ENCODE measurements around the gene SARS2.
"Not testable (repeated sequence)": the region's sequence is repeated elsewhere in the genome, so short reads cannot be mapped to it uniquely, and the experiment has no call there.

SARS2 gene

DNA sequence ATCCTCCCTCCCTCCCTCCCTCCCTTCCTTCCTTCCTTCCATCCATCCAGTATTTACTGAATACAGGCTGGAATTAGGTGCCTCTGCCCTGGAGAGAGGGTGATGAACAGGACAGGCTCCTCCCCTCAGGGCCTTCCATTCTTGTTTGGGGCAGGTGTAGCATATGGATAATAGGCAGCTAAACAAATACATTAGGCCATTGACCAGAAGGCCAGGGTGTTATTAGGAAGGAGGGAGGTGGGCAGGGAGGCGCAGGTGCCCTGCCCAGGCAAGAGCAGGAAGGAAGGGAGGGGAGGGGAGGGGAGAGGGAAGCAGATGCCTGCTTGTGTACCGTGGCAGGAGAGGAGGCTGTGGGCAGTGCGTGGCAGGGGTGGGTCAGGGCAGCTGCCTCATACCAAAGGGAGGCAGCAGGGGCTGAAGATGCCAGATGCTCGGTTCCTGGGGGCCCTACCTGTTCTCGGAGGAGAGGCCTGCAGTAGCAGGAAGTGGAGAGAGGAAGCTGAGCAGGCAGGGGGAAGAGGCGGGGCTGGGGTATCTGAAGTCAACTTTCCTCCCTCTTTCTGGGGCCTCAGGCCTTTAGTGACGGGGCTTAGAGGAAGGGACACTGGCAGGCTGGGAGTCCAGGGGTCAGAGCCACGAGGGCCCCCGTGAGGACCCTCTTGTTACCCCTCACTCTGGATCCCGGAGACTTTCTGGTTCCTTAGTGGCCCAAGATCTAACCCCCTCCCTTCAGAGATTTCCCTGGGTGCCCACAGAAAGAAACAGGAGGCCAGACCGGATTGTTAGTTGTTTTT is 52.6 kb downstream of the SARS2 start, which contains the start of gene RINL:
Gene RINL (minus strand): TSS at position 495 of the 794 bp plus-strand sequence. CDS start 1,533 bp downstream, outside the sequence.
- Histone ChIP-seq H3K4me3 (ENCODE audit: low read length) (peak within 1 kb of the TSS; percentile 82), H3K79me2 (ENCODE audit: control insufficient read depth, low read length) (peaks cover 11% of the 10 kb centered on the region), H3K4me2 (ENCODE audit: low read length) (peak within 1 kb of the TSS; percentile 85), H3K27ac (ENCODE audit: low read depth, low read length) (peak within 1 kb of the TSS; percentile 71), H3F3A (ENCODE audit: control insufficient read depth, insufficient read depth) (peaks cover 10% of the 10 kb centered on the region; the same call in 1 of the 2 replicates), H3K27me3 (ENCODE audit: control insufficient read depth, low read length) (no peaks in the 10 kb centered on the region), H3K36me3 (ENCODE audit: control insufficient read depth, low read length) (peaks cover 5% of the 10 kb centered on the region; the same call in 1 of the 2 replicates), H3K9me3 (ENCODE audit: control insufficient read depth, insufficient read depth, low read length) (no peaks in the 10 kb centered on the region), H3K9me2 (replicated peaks; ENCODE audit: control insufficient read depth, low read length) (no peaks in the 10 kb centered on the region), H4K20me1 (ENCODE audit: control insufficient read depth, insufficient read depth, low read depth, low read length) (no peaks in the 10 kb centered on the region), H3K4me1 (ENCODE audit: control insufficient read depth, low read length) (peaks cover 27% of the 10 kb centered on the region)
- TF ChIP-seq EZH2phosphoT487 (IDR thresholded peaks at IDR 0.05; ENCODE audit: borderline replicate concordance, low read length) (no peak), CTCF (IDR thresholded peaks at IDR 0.05; ENCODE audit: low read depth, low read length, poor library complexity, severe bottlenecking) (no peak)

GRCh38 chr19:38875656-38876395 is 54.7 kb downstream of the SARS2 start:
- Histone ChIP-seq H3K27me3 (ENCODE audit: control insufficient read depth, low read length) (no peaks in the 10 kb centered on the region), H3K4me3 (ENCODE audit: low read length) (no peak overlapping the region), H3K4me2 (ENCODE audit: low read length) (no peak overlapping the region), H3K4me1 (ENCODE audit: control insufficient read depth, low read length) (peaks cover 32% of the 10 kb centered on the region), H3F3A (ENCODE audit: control insufficient read depth, insufficient read depth) (peaks cover 10% of the 10 kb centered on the region; the same call in 1 of the 2 replicates), H3K9me2 (replicated peaks; ENCODE audit: control insufficient read depth, low read length) (no peaks in the 10 kb centered on the region), H3K27ac (ENCODE audit: low read depth, low read length) (no peak overlapping the region), H3K79me2 (ENCODE audit: control insufficient read depth, low read length) (peaks cover 11% of the 10 kb centered on the region), H3K36me3 (ENCODE audit: control insufficient read depth, low read length) (peaks cover 11% of the 10 kb centered on the region; the same call in 1 of the 2 replicates), H4K20me1 (ENCODE audit: control insufficient read depth, insufficient read depth, low read depth, low read length) (no peaks in the 10 kb centered on the region), H3K9me3 (ENCODE audit: control insufficient read depth, insufficient read depth, low read length) (no peaks in the 10 kb centered on the region)
- TF ChIP-seq EZH2phosphoT487 (IDR thresholded peaks at IDR 0.05; ENCODE audit: borderline replicate concordance, low read length) (no peak), CTCF (IDR thresholded peaks at IDR 0.05; ENCODE audit: low read depth, low read length, poor library complexity, severe bottlenecking) (no peak)

DNA sequence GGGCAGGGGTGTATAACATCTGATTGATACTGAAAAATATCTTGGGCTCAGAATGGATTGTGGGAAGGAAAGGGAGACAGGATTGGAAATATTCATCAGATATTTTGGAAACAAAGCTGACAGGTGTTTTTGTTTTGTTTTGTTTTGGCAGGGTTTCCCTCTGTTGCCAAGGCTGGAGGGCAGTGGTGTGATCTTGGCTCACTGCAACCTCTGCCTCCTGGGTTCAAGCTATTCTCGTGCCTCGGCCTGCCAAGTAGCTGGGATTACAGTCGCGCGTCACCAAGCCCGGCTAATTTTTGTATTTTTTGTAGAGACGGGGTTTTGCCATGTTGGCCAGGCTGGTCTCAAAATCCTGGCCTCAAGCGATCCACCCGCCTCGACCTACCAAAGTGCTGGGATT is 57.2 kb downstream of the SARS2 start:
- not testable (repeated sequence) for H3K4me3 ChIP-seq (ENCODE audit: low read length); H3K9me3 ChIP-seq (ENCODE audit: control insufficient read depth, insufficient read depth, low read length); H3K27ac ChIP-seq (ENCODE audit: low read depth, low read length); H4K20me1 ChIP-seq (ENCODE audit: control insufficient read depth, insufficient read depth, low read depth, low read length); H3K9me2 ChIP-seq (replicated peaks; ENCODE audit: control insufficient read depth, low read length); H3K27me3 ChIP-seq (ENCODE audit: control insufficient read depth, low read length); H3K4me2 ChIP-seq (ENCODE audit: low read length)
- peaks cover 21% of the 10 kb centered on the region for H3K79me2 ChIP-seq (ENCODE audit: control insufficient read depth, low read length)
- peaks cover 31% of the 10 kb centered on the region for H3K36me3 ChIP-seq (ENCODE audit: control insufficient read depth, low read length)
- peaks cover 43% of the 10 kb centered on the region for H3K4me1 ChIP-seq (ENCODE audit: control insufficient read depth, low read length)
- peaks cover 11% of the 10 kb centered on the region for H3F3A ChIP-seq (ENCODE audit: control insufficient read depth, insufficient read depth)
